ENCODE data around the gene BANF1. TPM values are rescaled to one million over a fixed set of nuclear protein-coding genes. Genes with fewer than 3 reads are reported as not detected.

The BANF1 gene, protein sequence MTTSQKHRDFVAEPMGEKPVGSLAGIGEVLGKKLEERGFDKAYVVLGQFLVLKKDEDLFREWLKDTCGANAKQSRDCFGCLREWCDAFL
- total RNA-seq (2013; cell fraction: nucleolus; rRNA removed) = 6.4 and 7.2 TPM in 2 replicates
- total RNA-seq (2014; rRNA removed) (95.5 and 105 TPM in 2 replicates), total RNA-seq (2014; rRNA removed; fragmentation: Illumina TruSeq; extraction: Trizol) (98.4 and 99.0 TPM in 2 replicates), total RNA-seq (2021) (235 and 248 TPM in 2 replicates), polyA plus RNA-seq (2011; rRNA removed) (101 and 191 TPM in 2 replicates), polyA plus RNA-seq (2014; fragmentation: Illumina TruSeq; extraction: Trizol) (305 and 358 TPM in 2 replicates), polyA plus RNA-seq (2014; fragmentation: Nextera tagmentation; extraction: Ambion mirVana) (100 to 1,000 TPM; 501 to 574 TPM), polyA plus RNA-seq (2014; rRNA removed) (182 and 194 TPM in 2 replicates), polyA plus RNA-seq (2016; fragmentation: Nextera tagmentation; extraction: Ambion mirVana) (100 to 1,000 TPM; 391 to 421 TPM), polyA minus RNA-seq (2011; rRNA and poly(A)+ RNA removed) (51.6 and 84.8 TPM in 2 replicates), Bru-seq, nascent RNA (percentile 88 among the genes with signal in this experiment), BruChase-seq, experiment 1, labeled RNA remaining after a 6-hour chase (percentile 98 among the genes with signal in this experiment), BruChase-seq, experiment 2, labeled RNA remaining after a 2-hour chase (percentile 95 among the genes with signal in this experiment)
- 281 TPM for polyA plus RNA-seq (2011; ENCODE audit: low read depth)
- polyA plus RNA-seq (2011; cell fraction: cytosol; rRNA removed) = 197 and 281 TPM in 2 replicates
- polyA plus RNA-seq (2011; cell fraction: nucleus; rRNA removed) = 110 and 117 TPM in 2 replicates
- polyA plus RNA-seq (2012) = 126 and 161 TPM in 2 replicates
- polyA minus RNA-seq (2011; cell fraction: cytosol; rRNA and poly(A)+ RNA removed) = 27.8 and 45.1 TPM in 2 replicates
- 22.6 and 34.1 TPM in 2 replicates for polyA minus RNA-seq (2011; cell fraction: nucleus; rRNA and poly(A)+ RNA removed)
- long read RNA-seq, experiment 1, transcript BANF1-202 (3 exons, 946 nt) = minor isoform, 24 of 106 reads
- long read RNA-seq, experiment 1, transcript BANF1-201 (3 exons, 1,155 nt) = major isoform, 71 of 106 reads
- long read RNA-seq, experiment 1, partial matches to known transcripts = 6 of 106 reads
- long read RNA-seq, experiment 1, other reads (novel, unspliced or antisense) = 5 of 106 reads
- long read RNA-seq, experiment 2, transcript BANF1-201 (3 exons, 1,155 nt) = major isoform, 80 of 117 reads
- long read RNA-seq, experiment 2, transcript BANF1-202 (3 exons, 946 nt) = minor isoform, 23 of 117 reads
- long read RNA-seq, experiment 2, partial matches to known transcripts = 6 of 117 reads
- long read RNA-seq, experiment 2, other reads (novel, unspliced or antisense) = 5 of 117 reads

DNA sequence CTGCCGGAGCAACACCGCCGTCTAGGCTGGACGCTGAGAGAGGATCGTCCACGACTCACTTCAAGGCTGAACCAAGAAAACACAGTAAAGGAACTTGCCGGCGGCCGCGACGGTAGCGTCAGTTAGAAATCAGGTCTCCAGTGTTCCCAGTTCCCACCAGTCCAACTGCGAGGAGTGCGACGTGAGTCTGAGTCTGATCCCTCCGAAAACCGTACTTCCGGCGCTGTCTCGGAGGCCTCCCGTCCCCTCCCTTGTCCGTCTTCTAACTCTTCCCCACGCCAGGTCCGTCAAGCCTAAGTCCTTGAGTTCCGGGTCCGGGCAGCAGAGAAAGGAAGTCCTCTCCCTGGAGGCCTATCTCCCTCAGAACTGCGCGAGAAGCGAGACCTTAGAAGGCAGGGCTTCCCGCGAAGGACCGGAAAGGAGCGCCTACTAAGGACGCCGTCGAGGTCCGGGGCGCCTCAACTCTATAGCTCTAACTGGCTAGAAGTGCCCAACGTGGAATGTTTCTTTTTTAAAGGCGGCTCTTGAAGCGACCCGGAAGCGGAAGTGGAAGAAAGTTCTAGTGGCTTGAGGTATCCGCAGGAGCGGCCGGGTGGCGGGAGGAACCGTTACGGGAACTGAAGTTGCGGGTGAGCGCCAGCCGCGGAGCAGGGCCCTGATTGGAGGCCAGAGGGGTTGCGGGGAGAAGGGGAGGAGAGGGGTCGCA, at the start of gene BANF1, which contains the start of gene EIF1AD:
TSS of gene BANF1 (plus strand) at position 562 of the 706 bp plus-strand sequence. CDS start 748 bp downstream, outside the sequence.
TSS of gene EIF1AD (minus strand) at position 216 of the 706 bp plus-strand sequence. CDS start 1,768 bp downstream, outside the sequence.
- Histone ChIP-seq H3K4me3 (peak within 1 kb of the TSS; percentile 93), H4K20me1 (ENCODE audit: control insufficient read depth, insufficient read depth) (no peaks in the 10 kb centered on the region), H2AFZ (ENCODE audit: control insufficient read depth, low read depth, low read length) (peak within 1 kb of the TSS; percentile 75), H3K27me3 (replicated peaks in 1 of 2; ENCODE audit: control insufficient read depth in 2 of 2, insufficient read depth in 2 of 2, low read length in 1 of 2) (no peaks in the 10 kb centered on the region), H3K27ac (ENCODE audit: control insufficient read depth, insufficient read depth) (peak within 1 kb of the TSS; percentile 93), H3K9ac (ENCODE audit: control insufficient read depth, insufficient read depth, low read length) (peak within 1 kb of the TSS; percentile 87), H3K4me2 (ENCODE audit: control insufficient read depth, insufficient read depth) (peak within 1 kb of the TSS; percentile 84), H3K4me1 (ENCODE audit: control insufficient read depth, insufficient read depth, low read length) (peaks cover 11% of the 10 kb centered on the region), H3K79me2 (ENCODE audit: control insufficient read depth, insufficient read depth, low read length) (peaks cover 33% of the 10 kb centered on the region), H3K36me3 (ENCODE audit: control insufficient read depth in 2 of 2, insufficient read depth in 2 of 2, low read length in 1 of 2) (peaks cover 21 to 25% of the 10 kb centered on the region in 2 experiments), H3K9me3 (replicated peaks; ENCODE audit: control insufficient read depth, insufficient read depth, low read length) (no peaks in the 10 kb centered on the region)
- ChIA-PET RAD21 (ENCODE audit: unreplicated experiment) (interaction anchor here (0.7 to 1.5 kb wide), 8 partner anchors 43 to 142 kb away, joined by 3 to 13 read pairs (median 4); partner anchors contain the start of genes CCDC85B and MUS81), POLR2A (interaction anchor here (0.6 to 1.9 kb wide), 8 partner anchors 44 to 143 kb away, joined by 3 to 22 read pairs (median 8); partner anchors contain the start of genes CCDC85B, FIBP and SF3B2), SMC1A (ENCODE audit: uncharacterized antibody, unreplicated experiment) (interaction anchor here (1.0 to 1.2 kb wide), 2 partner anchors 66 to 142 kb away, joined by 3 to 4 read pairs; partner anchors contain the start of gene MUS81), CTCF (interaction anchor here (0.7 to 1.5 kb wide), 7 partner anchors 20 to 327 kb away, joined by 3 to 14 read pairs (median 3); partner anchors contain the start of gene CCDC85B)
- FAIRE-seq = peak; percentile 82
- 2% methylated on average over 48 of the region's 55 CpGs for WGBS (ENCODE audit: insufficient coverage, insufficient replicate concordance, low lambda C conversion rate, missing lambda C conversion rate)
- peak; percentile 93 for DNase-seq (ENCODE audit: low read depth, low spot score)
- no TSS peak for BruUV-seq (replicated peaks)
- ATAC-seq = peak; percentile 87
- in situ Hi-C loops (cut with MboI) = no loop called here
- intact Hi-C loops (cut with micrococcal nuclease; ENCODE audit: unreplicated experiment) = loop anchor here (1.0 kb wide), 2 partner anchors 41 to 144 kb away; partner anchors contain the start of genes CFL1 and SART1
- TF ChIP-seq, protein P1, sequence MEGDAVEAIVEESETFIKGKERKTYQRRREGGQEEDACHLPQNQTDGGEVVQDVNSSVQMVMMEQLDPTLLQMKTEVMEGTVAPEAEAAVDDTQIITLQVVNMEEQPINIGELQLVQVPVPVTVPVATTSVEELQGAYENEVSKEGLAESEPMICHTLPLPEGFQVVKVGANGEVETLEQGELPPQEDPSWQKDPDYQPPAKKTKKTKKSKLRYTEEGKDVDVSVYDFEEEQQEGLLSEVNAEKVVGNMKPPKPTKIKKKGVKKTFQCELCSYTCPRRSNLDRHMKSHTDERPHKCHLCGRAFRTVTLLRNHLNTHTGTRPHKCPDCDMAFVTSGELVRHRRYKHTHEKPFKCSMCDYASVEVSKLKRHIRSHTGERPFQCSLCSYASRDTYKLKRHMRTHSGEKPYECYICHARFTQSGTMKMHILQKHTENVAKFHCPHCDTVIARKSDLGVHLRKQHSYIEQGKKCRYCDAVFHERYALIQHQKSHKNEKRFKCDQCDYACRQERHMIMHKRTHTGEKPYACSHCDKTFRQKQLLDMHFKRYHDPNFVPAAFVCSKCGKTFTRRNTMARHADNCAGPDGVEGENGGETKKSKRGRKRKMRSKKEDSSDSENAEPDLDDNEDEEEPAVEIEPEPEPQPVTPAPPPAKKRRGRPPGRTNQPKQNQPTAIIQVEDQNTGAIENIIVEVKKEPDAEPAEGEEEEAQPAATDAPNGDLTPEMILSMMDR (IDR thresholded peaks at IDR 0.05 in 2 of 3, conservative IDR thresholded peaks at IDR 0.05 in 1 of 3; ENCODE audit: control insufficient read depth in 2 of 3, extremely low read depth in 1 of 3, insufficient read depth in 1 of 3, low read depth in 3 of 3, low read length in 3 of 3) = no peak
- TF ChIP-seq, protein P2, sequence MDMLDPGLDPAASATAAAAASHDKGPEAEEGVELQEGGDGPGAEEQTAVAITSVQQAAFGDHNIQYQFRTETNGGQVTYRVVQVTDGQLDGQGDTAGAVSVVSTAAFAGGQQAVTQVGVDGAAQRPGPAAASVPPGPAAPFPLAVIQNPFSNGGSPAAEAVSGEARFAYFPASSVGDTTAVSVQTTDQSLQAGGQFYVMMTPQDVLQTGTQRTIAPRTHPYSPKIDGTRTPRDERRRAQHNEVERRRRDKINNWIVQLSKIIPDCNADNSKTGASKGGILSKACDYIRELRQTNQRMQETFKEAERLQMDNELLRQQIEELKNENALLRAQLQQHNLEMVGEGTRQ (IDR thresholded peaks at IDR 0.05; ENCODE audit: borderline replicate concordance, low read depth, low read length) = no peak
- TF ChIP-seq IRF4 (IDR thresholded peaks at IDR 0.05; ENCODE audit: low read depth, low read length) (peak; percentile 67), IRF3 (IDR thresholded peaks at IDR 0.05) (0 out of 2 replicates have a peak, but pooled peaks have one; percentile 51), CHD4 (IDR thresholded peaks at IDR 0.05) (no peak), TCF7 (IDR thresholded peaks at IDR 0.05; ENCODE audit: borderline replicate concordance) (peak; percentile 69), RFX5 (IDR thresholded peaks at IDR 0.05; ENCODE audit: low read depth, low read length) (no peak), POLR2A (IDR thresholded peaks at IDR 0.05; ENCODE audit: low read depth, low read length) (peak; percentile 96), PAX8 (IDR thresholded peaks at IDR 0.05) (no peak)
- TF ChIP-seq, protein P3, sequence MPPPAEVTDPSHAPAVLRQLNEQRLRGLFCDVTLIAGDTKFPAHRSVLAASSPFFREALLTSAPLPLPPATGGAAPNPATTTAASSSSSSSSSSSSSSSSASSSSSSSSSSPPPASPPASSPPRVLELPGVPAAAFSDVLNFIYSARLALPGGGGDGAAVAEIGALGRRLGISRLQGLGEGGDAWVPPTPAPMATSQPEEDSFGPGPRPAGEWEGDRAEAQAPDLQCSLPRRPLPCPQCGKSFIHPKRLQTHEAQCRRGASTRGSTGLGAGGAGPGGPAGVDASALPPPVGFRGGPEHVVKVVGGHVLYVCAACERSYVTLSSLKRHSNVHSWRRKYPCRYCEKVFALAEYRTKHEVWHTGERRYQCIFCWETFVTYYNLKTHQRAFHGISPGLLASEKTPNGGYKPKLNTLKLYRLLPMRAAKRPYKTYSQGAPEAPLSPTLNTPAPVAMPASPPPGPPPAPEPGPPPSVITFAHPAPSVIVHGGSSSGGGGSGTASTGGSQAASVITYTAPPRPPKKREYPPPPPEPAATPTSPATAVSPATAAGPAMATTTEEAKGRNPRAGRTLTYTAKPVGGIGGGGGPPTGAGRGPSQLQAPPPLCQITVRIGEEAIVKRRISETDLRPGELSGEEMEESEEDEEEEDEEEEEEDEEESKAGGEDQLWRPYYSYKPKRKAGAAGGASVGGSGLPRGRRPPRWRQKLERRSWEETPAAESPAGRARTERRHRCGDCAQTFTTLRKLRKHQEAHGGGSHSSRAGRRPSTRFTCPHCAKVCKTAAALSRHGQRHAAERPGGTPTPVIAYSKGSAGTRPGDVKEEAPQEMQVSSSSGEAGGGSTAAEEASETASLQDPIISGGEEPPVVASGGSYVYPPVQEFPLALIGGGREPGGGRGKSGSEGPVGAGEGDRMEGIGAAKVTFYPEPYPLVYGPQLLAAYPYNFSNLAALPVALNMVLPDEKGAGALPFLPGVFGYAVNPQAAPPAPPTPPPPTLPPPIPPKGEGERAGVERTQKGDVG (CRISPR knock-in tag; IDR thresholded peaks at IDR 0.05) = no peak
